Measurements from ENCODE around the gene GLUD2.
"Not testable (repeated sequence)": the region's sequence is repeated elsewhere in the genome, so short reads cannot be mapped to it uniquely, and the experiment has no call there.

The GLUD2 gene

DNA sequence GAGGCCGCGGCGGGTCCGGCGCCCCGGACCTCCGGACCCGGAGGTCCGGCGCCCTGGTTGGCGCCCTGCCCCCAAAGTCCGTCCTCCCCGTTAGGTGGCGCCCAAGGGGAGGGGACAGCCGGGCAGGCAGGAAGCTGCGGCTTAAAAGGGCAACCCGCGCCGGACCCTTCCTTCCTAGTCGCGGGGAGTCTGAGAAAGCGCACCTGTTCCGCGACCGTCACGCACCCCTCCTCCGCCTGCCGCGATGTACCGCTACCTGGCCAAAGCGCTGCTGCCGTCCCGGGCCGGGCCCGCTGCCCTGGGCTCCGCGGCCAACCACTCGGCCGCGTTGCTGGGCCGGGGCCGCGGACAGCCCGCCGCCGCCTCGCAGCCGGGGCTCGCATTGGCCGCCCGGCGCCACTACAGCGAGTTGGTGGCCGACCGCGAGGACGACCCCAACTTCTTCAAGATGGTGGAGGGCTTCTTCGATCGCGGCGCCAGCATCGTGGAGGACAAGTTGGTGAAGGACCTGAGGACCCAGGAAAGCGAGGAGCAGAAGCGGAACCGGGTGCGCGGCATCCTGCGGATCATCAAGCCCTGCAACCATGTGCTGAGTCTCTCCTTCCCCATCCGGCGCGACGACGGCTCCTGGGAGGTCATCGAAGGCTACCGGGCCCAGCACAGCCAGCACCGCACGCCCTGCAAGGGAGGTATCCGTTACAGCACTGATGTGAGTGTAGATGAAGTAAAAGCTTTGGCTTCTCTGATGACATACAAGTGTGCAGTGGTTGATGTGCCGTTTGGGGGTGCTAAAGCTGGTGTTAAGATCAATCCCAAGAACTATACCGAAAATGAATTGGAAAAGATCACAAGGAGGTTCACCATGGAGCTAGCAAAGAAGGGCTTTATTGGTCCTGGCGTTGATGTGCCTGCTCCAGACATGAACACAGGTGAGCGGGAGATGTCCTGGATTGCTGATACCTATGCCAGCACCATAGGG lies at the start of gene GLUD2:
TSS of gene GLUD2 (plus strand) at position 170 of the 979 bp plus-strand sequence. CDS start at position 245, 75 bp downstream.
- DNase-seq: peak; percentile 29

DNA sequence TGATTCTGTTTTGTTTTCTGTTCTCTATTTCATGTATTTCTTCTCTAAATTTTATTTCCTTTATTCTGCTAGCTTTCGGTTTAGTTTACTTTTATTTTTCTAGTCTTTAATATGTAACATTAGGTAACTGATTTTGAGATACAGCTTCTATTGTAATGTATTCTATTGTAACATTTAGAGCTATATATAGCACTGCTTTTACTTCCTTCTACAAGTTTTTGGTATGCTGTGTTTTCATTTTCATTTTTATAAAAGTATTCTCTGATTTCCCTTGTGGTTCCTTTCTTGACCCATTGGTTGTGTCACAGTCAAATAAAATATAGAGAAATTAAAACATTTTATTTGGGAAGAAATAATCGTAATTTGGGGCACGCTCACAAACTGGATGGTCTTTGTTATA lies 48.0 kb upstream of the GLUD2 start:
- no peak for DNase-seq

DNA sequence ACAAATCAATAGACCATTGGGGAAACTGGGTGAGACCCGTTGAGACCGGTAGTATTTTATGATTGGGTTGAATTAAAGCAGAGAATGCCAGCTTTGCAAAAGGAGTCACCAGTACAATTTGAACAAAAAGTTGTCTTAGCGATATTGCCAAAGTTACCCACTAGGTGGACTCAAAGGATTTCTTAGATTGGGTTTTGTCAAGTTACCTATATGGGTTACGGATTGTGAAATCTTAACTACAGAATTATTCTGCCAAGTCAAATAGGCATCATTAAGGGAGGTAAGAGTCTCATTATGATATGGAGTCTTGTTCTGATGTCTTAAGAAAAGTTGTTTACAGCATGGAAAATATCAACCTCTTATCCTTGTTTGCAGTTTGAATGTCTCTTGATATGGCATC lies 46.8 kb upstream of the GLUD2 start:
- DNase-seq: peak; percentile 28

GRCh38 chrX:121008920-121009319 lies 38.5 kb upstream of the GLUD2 start:
- DNase-seq: no peak

DNA sequence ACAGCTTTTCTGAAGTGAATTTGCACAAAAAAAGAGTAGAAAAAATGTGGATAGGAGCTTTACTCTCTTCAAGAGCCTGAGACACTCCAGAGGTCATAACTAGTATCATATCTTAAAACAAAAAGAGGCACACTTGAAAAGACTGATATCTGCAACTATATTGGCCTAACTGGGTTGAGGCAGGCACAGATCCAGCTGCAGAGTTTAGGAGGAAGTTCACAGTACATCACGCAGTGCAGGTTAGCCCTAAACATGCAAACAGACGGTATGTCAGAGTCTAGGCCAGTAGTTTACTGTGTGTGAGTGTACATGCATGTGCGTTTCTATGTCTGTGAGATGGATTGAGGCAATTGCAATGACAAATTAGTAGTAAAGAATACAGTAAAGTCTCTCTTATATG lies 37.6 kb upstream of the GLUD2 start:
- no peak for DNase-seq

- DNase-seq: no peak
These were observed 37.2 kb upstream of the GLUD2 start for GRCh38 chrX:121010218-121010617.

DNA sequence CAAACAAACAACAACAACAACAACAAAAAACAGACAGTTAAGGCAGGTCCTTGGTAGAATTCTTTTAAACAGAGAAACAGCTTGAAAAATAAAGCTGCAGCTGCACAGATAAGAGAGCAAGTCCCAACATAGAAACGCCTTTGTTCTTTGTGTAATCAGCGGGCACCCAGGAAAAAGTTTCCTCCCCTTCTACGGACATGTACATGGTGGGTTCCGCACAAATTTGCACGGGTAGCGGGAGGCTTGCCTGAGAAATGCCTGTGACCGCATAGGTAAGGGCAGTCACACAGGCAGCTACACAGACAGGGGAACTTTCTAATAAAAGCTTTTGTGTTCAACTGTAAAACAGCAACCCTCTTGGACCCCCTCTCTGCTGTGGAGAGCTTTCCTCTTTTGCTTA lies 36.2 kb upstream of the GLUD2 start:
- no peak for DNase-seq

- DNase-seq: no peak
These were observed 33.4 kb upstream of the GLUD2 start for GRCh38 chrX:121013897-121014455.

GRCh38 chrX:121014826-121015225 lies 32.6 kb upstream of the GLUD2 start:
- DNase-seq: no peak

DNA sequence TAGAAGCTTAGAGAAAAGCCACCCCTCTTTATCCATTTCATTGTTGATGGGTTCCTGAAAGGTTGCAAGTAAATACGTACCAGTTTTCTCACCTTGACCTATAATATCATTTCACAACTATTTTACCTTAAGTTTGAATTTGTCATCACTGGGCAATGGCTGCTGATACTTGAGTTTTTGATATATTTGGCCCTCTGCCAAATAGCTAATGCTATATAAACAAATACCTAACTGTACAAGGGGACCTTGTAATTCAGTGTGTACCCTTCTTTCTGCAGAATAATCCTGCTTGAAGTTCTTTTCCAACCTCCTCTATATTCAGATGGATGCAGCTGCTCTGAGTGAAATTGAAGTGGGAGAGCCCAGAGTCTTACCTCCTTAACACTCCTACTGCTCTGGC lies 19.0 kb upstream of the GLUD2 start:
- DNase-seq: no peak

DNA sequence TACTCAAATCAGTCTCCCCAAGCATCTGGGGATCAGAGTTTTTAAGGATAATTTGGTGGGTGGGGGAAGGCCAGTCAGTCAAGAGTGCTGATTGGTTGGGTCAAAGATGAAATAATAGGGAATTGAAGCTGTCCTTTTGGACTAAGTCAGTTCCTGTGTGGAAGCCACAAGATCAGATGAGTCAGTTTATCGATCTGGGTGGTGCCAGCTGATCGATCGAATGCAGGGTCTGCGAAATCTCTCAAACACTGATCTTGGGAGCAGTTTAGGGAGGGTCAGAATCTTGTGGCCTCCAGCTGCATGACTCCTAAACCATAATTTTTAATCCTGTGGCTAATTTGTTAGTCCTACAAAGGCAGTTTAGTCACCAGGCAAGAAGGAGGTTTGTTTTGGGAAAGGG lies 17.3 kb upstream of the GLUD2 start:
- DNase-seq: no peak

GRCh38 chrX:121032531-121032930 lies 14.9 kb upstream of the GLUD2 start:
- no peak for DNase-seq

DNA sequence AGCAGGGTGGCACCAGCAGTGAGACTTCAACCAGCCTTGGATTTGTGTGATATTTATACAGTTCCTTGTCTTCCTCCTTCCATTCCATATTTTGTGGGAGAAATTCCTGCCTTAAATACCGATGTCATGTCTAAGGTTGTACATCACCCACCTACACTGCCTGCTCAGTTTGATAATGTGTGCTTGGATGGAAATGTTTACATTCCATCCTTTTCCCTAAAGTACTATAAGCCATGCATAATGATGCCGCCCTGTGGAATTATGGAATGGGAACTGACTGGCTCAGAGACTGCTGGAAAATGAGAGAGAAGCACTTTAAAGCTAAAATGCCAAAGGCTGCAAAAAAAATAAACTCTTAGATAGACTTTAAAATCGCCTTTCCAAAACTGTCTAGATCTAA lies 11.3 kb upstream of the GLUD2 start:
- DNase-seq: no peak

- no peak for DNase-seq
These were observed 10.5 kb upstream of the GLUD2 start for GRCh38 chrX:121036951-121037350.

DNA sequence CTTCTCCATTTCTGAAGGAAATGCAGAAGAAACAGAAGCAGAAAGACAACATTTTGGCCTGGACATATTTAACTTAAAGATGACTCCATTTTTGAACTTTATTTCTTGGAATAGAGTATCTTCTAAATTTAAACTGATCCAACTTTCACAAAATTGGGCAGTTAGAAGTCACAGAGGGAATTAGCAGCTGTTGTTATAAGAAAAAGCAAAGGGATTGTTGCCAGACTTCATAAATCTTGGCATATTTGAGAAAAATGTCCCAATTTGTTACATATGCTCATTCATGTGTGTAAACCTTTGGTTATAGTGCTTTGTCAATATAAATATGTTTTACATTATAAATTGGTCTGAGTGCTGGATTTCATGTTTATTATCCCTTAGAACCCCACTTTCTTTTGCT lies 3.4 kb downstream of the GLUD2 start:
- no peak for DNase-seq

DNA sequence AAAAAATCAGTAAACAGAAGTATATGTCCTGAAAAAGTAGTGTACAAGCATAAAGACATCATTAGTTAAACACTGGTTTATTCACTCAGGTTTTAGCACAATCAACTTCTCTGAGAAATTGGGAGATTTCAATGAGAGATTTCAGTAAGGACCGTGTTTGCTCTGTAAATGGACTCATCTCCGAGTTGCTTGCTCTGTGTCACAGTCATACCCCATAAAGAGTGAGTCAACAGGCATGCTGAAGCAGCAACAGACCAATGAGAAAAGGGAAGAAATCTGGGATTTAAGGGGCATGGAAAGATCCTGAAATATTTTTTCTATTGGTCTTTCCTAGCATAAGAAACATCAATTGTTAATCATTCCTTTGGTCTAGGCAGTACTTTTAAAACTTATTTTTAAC lies 4.7 kb downstream of the GLUD2 start:
- DNase-seq: no peak

GRCh38 chrX:121062289-121062688 lies 14.9 kb downstream of the GLUD2 start:
- DNase-seq: no peak

- DNase-seq: no peak
These were observed 17.2 kb downstream of the GLUD2 start for GRCh38 chrX:121064579-121064978.

DNA sequence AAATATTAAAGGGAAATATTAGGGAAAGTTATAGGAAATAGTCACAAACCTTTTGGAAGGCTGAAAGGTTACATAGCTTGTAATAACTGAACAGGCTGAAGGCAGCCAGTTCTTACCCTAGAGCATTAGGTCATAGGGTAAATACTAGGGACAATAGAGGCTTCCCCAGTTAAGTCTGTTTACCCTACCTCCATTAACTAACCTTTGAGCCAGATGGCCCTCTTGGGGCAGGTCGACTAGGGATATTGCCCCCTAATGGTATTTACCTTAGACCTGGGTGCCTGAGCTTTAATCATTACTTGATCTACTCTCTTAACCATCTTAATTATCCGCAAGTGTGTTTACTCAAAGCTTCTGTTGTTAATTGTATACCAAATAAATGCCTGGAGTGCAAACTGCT lies 36.8 kb downstream of the GLUD2 start:
- DNase-seq: not testable (repeated sequence)

DNA sequence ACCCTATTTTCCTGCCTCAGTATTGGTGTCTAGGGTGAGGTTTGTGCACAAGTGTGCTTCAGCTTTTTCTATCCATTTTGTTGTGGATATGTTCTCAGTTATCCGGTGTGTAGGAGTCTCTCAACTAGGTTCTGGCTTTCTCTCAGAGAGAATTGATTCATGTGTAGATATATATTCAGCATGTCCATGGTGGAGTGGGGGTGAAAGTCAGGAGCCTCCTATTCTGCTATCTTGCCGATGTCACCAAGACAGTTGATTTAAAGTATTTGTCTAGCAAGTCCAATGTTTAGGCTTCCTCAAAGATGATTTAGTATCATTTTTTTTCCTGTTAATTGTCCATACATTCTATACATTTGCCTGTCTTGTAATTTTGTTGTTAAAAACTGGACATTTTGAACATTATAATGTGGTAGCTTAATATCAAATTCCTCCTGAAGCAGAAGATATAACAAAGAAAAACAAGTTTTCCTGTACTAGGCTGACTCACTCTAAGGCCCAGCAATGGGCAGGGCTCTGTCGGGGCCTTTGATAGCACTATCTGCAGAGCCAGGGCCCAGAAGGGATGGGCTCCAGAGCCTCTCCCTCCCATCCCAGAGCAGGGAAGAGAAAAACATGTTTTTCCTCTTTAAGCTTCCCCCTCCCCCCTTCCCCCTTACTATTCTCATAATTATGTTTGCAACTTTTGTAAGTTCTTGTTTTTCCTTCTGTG lies 37.6 kb downstream of the GLUD2 start:
- DNase-seq: no peak

GRCh38 chrX:121085612-121086010 lies 38.2 kb downstream of the GLUD2 start:
- DNase-seq: no peak

DNA sequence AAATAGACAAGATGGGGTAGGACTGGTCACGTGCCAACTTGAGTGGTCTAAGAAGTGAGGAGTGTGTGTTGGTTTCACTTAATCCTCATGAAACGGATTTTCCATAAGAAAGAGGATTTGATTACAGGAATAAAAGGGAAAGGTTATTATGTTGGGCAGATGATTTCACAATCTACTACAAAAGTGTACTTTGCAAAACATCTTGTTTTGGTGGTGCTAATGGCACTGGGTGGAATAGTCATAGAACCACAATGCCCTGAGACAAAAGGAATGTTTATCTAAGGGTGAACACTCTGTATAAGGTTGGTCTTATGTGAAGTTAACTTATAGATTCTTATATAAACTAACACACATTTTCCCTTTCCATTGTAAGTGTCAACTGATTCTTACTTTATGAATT lies 45.6 kb downstream of the GLUD2 start:
- DNase-seq: no peak
